A204.1 (cell line): ENCODE measurements around the gene LGR6.
"Not testable (repeated sequence)": the region's sequence is repeated elsewhere in the genome, so short reads cannot be mapped to it uniquely, and the experiment has no call there.

Source experiments
- FAIRE-seq: peaks from 2 replicates; lab custom pipeline; 2012; peaks lifted over from hg19 to GRCh38; lab: Jason Lieb, UNC

Gene LGR6

DNA sequence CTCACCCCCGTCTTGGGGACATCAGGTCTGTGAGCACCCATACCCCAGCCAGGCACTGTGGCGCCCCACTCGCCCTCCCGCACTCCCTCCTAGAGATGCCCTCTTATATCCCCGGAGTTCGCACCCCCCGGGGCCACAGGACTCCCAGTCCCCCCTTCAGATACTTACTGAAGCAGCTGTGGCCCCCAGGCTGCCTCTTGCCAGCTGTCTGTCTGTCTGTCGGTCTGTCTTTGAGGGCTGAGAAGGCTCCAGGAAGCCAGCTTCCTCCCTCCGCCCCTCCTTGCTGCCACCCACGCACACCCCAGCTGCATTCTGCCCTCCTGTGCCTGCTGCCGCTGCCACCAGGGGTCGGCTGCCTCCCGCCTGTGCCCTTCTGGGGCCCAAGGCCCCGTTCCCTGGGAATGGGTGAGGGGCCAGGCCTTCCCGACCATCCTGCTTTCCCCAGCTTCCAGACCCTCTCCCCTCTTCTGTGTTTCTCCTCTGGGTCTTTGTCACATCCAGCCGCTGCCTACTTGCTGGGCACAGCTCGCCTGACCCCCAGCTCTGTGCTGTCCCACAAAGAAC lies 33.1 kb upstream of the LGR6 start, which contains the start of gene PTPN7:
Gene PTPN7, minus strand, starts transcription at position 226 of the 564 bp plus-strand sequence. CDS start 1,200 bp downstream, outside the sequence.
- FAIRE-seq: no peak

DNA sequence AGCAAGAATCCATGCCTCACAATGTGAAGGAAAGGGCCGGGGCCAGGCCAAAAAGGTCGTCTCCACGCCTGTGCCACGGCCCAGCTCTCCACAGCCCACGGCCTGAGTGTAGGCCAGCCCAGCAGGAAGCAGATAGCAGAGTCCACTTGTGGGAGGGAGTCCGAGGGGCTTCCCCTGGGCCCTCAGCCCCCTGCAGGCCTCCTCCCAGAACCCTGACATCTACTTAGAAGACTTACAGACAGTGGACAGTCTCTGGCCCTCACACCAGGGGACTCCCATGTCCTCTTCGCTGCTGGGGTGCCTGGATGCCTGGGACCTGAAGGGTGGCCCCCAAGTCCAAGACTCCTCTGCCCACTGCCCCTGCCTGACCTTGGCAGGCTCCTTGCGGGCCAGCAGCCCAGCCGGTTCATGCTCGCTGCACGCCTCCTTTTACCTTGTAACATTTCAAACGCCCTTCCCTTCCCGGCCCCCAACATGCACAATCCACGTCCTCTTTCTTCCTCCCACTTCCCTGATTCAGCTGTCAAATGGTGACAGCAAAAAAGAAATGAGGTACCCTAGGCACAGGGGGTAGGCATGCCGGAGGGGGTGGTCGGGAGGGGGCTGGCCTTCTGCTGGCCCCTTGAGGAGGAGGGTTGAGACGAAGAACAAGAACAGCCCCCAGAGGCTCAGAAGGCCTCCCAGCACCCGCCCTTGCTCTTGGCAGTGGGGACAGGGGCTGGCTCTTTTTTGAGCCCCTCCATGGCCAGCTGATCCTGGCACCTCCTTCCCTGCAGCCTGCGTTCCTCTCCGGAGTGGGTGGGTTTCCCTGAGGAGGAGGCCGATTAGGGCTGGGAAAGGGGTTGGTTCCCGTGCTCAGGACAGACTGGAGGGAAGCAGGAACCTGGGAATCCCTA lies 32.2 kb upstream of the LGR6 start:
- no peak for FAIRE-seq

DNA sequence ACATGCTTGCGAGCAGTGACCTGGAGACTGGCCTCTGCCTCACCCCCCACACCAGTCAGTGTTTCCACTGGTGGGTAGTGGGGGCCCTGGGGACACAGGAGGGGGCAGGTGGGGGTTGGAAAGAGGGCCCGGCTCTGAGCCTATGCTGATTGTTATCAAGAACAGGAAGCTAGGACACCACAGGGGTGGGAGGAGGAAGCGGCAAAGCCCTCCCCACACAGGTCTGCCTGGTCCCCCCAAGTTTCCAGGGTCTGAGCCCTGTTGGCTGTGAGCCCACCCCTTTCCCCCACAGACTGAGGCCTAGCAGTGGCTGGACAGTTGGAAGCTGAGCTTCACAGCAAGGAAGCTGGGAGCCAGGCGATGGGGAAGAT lies 31.6 kb upstream of the LGR6 start:
- no peak for FAIRE-seq

DNA sequence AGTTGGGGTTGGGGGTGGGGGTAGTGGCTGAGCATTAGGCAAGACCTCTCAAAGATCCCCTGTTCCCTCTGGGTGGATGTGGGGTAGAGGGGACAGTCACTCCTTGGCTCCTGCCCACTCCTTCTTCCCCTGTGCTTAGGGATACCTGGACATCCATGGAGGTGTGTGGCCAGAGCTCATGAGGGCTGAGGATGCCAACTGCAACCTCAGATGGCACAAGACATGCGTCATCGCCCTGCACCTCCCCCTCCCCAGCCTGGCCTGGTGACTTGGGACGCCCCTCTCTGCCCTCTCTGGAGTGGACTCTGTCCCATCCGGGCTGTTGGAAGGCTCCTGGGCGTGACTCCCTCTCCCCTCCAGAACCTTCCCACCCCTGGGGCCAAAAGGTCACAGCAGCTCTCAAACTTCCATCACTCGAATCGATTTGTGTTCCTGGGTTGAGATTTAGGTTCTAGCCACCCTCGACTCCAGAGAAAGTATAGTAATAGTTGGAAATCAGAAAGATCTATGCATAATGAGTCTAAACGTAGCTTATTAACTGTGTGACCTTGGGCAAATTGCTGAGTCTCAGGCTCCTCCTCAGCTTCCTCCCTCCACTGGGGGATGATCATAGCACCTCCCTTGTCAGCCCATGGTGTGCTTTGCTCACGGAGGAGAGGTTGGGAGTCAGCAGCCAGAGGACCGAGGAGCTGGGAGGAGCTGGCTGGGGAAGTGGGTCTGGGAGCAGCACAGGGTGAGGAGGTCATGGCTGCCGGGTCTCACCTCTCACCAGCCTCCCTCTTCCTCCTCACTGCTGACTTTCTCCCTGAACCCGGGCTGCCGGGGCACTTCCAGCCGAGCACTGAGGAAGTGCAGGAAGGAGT lies 30.9 kb upstream of the LGR6 start:
- no peak for FAIRE-seq

DNA sequence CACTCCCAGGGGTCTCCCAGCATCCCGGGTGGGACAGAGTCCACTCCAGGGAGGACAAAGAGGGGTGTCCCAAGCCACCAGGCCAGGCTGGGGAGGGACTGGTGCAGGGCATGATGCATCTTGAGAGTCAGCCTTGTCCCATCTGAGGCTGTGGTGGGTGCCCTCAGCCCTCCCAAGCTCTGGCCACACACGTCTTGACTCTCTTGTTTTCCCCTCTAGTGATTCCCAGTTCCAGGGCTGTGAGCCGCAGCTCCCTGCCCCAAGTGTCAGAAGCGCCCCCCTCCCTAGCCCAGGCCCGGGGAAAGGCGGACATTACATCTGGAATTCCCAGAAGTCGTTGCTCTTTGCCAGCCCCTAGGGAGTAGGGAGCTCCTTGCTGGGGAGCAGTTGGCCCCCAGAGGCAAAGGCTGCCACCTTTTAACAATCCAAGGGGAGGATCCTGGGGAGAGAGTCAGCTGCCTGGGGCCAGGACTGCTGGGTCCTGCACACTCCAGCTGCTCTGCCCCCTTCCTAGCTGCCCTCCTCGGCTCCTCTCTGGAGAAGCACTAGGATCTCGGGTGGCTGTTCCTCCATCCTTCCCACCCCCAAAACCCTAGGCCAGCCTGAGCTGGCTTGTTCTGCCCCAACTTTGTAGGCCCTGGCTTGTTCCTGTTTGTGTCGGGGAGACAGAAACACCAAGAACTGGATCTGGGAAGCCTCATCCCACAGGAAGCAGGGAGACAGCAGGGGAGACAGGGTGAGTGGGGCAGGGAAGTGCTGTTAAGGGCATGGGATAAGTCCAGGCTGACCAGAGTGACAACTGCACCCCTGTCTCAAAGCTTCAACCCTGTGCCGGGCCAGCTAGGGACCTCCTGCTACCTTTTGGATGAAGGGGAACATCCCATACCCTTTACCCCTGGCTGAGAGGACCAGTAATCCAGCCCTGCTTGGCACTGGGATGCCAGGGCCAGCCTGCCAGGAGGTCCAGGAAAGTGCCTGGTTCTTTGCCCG lies 30.0 kb upstream of the LGR6 start:
- no peak for FAIRE-seq

DNA sequence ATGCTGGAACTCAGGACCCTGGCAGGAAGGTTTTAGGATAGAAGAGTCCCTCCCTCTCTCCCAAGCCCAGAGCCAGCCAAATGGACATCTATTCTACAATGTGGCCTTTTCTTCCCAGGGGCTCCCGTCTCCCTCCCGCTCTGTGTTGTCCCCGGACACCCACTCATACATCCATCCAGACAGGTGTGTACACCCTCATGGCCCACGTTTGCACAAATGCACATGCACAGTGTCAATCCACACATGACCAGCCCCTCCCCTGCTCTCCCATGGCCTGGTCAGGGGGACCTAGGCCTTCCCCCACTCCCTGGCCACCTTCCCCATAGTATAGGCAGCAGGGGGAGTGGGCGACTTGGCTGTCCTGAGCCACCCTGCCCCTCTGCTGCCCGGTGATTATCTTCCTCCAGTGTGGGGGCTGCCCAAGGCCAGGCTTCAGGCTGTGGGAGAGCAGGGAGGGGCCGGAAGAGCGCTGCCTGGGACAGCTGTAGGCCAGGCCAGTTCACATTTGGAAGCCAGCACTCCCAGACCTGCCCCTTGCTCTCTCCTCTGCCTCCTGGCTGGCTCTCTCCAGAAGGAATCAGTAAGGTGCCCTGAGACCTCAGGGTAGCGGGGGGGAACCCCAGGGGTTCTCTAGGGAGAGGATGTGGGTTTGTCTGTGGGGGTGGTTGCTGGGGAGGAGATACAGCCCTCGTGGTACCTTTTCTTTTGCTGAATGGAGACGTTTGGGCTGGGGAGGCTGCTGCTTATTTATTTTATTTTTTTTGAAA lies 29.1 kb upstream of the LGR6 start:
- FAIRE-seq: no peak

DNA sequence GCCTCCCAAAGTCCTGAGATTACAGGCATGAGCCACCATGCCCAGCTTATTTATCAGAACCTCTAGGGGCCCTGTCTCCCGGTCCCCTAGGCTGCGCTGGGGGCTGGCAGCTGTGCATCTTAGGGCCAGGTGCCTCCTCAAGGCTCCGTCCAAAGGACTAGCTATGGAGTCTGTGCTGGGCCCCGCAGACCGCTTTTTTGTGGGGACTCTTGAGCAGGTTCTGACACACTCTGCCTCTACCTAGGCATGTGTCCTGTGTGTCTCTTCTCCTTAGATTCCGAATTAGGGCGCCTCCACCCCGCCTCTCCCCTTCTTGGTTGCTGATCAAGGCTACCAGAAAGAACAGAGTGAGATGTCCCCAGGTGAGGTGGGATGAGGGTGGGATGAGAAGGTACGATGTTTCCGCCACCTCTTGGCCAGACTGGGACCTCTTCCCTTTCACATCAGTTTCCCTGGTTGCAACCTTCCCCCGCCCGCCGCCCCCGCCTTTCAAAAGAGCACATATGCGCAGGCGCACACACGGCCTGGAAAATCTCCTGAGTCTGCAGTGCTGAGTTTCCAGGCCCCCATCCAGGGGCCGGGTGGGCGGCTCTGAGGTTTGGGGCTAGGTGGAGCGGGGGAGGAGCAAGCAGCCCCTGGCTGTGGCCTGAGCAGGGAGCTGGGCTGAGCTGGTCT lies 28.2 kb upstream of the LGR6 start:
- FAIRE-seq: no peak

DNA sequence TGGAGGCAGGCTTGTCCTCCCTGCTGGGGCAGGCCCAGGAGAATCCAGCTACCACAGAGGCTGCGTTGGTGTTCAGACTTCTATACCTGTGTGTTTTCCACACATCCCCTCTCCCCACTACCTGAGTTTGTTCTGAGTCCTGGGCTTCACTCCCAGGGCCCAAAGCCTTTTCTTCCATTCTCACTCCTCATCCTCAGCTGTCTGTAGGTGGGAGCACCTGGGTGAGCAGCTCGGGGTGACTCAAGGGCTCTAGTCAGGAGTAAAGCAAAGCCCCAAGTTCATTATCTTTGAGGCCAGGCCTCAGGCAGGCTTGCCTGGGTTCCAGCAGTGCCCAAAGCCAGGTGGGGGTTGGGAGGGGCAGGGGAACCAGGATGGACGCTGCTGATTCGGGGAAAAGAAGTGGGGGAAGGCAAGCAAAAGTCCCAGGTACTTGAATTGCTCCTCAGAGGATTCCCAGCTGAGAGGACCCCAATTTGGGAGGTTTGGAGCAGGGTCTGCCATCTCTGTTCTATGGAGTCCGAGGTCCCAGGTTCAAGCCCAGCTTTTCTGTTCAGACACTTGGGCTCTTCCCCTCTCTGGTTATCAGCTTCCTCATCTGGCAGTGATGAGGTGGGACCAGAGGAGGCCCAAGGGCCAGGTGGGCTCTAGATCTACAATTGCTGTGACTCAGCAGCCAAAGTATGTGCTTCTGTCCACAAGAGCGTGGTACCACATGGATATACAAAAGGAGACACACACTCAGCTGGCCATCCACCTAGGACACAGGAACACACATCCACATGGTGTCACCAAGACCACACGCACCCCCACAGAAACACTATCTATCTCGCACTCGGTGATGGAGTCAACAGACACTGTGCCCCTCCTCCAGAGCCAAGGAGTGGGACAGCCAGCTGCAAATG lies 27.4 kb upstream of the LGR6 start:
- FAIRE-seq: no peak

DNA sequence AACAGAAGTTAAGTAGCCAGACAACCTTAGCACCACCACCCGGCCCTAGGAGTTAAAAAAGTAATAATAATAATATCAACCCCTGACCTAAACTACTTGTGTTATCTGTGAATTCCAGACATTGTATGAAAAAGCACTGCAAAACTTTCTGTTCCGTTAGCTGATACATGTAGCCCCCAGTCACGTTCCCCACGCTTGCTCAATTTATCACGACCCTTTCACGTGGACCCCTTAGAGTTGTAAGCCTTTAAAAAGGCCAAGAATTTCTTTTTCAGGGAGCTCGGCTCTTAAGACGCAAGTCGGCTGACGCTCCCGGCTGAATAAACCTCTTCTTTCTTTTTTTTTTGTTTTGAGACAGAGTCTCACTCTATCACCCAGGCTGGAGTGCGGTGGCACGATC lies 26.5 kb upstream of the LGR6 start:
- not testable (repeated sequence) for FAIRE-seq

DNA sequence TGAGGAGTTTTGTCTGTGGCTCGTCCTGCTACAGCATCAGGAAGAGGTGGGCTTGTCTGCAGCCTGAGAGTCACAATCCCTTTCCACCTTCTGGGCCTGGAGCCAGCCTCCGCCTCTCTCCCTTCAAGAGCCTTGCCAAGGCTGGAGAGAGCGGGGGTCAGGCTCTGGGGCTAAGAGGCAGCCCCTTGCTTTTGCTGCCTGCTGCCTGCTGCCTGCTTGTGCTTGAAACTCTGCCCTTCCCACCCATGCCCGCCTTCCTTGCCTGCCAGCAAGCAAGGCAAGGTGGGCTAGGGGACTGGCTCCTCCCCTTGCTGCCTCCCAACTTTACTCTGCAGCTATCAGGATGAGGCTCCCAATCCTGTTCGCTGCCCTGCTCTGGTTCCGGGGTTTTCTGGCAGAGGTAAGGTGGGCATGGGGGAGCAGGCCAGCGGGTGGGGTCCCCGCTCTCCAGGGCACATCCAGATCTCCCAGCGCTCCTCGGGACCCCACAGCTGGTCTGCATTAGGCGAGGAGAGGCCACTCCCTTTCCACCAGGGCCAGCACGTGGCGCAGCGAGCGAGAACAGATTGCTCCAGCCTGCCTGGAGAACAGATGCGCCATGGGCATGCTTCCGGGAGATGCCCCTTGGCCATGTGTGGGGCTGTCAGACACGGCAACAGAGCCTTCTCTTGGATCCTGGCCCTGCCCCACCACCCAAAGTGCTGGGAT lies 25.7 kb upstream of the LGR6 start:
- no peak for FAIRE-seq

DNA sequence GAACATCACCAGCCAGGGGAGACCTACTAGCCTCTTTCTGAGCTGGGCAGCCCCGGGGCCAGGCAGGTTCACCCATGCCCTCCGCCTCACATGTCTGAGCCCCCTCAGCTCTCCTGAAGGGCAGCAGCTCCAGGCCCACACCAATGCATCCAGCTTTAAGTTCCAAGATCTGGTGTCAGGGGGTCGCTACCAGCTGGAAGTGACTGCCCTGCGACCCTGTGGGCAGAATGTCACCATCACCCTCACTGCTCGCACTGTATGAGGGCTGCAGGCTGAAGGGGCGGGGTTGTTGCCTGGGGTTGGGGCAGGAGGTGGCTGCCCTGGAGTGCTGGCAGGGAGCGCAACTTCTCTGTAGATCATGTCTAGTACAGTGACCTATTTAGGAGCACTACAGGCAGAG lies 24.7 kb upstream of the LGR6 start:
- no peak for FAIRE-seq

DNA sequence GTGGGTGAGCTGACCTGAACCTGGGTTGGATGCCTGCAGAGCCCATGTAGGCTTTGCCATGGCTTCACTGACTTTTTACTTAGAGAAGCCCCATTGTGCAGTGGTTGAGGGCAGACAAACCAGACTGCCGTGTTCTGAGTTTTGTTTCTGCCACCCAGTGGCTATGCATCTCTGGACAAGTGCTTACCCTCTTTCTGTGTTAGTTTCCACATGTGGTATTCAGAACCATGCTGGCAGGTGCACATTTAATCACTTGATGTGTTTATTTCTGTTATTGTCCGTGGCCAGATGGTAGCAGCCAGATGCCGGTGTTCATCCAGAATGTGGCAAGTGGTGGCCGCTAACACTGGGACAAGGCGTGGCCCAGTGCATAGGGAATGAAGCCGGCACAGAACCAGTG lies 22.9 kb upstream of the LGR6 start:
- no peak for FAIRE-seq

DNA sequence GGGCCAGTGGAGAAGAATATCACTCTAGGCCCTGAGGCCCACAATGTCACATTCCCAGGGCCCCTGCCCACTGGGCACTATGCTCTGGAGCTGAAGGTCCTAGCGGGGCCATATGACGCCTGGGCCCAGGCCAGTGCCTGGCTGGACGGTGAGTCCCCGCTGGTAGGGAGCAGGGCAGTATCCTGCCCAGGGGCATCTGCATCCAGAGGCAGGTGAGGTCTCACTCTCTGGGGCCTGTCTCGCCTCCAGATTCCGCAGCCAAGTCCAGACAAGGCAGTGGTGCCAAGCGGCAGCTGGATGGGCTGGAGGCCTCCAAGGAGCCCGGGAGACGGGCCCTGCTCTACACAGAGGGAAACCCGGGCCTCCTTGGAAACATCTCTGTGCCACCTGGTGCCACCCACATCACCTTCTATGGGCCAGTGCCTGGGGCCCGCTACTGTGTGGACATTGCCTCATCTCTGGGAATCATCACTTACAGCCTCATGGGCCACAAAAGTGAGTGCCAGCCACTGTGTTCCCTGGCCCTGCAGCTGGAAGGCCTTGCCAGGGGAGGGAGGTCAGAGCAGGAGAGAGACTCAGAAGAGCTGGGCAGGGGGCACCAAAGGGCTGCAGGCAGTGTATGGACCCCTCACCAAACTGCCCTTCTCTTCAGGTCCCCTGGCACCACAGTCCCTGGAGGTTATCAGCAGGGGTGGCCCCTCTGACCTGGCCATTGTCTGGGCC lies 22.1 kb upstream of the LGR6 start:
- no peak for FAIRE-seq

DNA sequence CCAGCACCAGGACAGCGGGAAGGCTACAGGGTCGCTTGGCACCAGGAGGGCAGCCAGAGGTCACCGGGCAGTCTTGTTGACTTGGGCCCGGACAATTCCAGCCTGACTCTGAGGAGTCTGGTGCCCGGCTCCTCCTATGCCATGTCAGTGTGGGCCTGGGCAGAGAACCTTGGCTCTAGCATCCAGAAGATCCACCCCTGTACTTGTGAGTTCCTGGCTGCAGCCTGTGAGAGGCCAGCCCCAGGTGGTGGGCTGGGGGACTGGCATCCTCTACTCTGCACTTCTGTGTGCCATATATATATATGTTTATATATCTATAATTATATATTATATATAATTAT lies 21.6 kb upstream of the LGR6 start:
- no peak for FAIRE-seq

DNA sequence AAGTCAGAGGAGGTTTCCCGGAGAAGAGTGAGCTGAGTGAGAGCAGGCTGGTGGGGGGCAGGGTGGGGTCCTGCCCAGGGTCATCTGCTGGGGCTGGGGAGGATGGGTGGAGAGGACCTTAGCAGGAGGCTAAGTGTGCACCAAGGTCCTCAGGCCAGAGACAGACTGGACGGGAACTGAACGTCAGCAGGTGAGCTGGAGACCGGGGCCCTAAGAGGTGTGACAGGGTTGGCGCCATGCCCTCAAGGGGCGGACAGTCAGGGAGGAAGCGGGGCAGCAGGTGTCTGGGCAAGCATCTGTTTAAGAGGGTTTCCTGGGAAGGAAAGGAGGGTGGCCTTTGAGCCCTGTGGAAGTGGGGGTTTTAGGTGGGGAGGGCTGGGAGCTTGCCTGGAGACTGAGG lies 19.6 kb upstream of the LGR6 start:
- FAIRE-seq: no peak

DNA sequence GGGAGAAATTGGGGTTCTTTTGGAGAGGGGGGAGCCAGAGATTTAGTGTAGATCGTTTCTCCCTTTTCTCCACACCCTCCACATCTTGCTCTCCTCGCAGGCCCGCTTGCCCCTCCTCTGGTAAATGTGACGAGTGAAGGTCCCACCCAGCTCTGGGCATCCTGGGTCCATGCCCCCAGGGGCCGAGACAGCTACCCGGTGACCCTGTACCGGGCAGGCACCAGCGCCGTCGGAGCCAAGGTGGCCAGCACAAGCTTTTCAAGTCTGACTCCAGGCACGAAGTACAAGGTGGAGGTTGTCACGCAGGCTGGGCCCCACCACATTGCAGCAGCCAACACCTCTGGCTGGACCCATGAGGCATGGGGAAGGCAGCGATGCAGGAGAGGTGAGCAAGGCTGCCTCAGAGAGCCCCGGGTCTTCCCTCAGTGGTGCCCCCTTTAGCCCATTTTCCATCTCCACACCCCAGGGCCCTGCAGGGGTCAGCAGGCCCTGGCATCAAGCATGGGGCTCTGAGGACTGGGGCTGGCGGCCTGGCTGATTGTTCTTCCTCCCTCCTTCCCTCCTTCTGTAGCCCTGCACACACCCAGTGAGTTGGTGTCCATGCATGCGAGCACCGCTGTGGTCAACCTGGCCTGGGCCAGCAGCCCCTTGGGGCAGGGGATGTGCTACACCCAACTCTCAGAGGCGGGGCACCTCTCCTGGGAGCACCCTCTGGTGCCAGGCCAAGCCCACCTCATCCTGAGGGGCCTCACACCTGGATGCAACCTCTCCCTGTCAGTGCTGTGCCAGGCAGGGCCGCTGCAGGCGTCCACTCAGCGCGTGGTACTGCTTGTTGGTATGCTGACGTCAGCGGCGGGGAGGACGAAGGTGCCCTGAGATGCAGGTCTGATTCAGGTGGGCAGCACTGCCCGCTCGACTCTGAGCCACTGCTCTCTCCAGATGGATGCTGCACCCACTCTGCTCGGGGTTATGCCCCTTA lies 16.4 kb upstream of the LGR6 start:
- FAIRE-seq: no peak
